HEK293T (cell line): Measurements from ENCODE around the gene CADPS.

Source experiments
- ARNT ChIP-seq: fragments of 450-650 bp; IDR thresholded peaks from 2 replicates; pipeline ENCODE4 v1.6.1; 2017; ENCODE audit warnings: mild to moderate bottlenecking
- BHLHE40 ChIP-seq: fragments of 450-650 bp; IDR thresholded peaks from 2 replicates; pipeline ENCODE4 v1.6.1; 2016; ENCODE audit warnings: mild to moderate bottlenecking, moderate library complexity, borderline replicate concordance
- ELF4 ChIP-seq: fragments of 450-650 bp; IDR thresholded peaks from 2 replicates; pipeline ENCODE4 v1.6.1; 2017; ENCODE audit warnings: antibody characterized with exemption
- FOXA1 ChIP-seq: fragments of 450-650 bp; IDR thresholded peaks from 2 replicates; pipeline ENCODE4 v1.6.1; 2016; ENCODE audit warnings: mild to moderate bottlenecking
- FOXM1 ChIP-seq: fragments of 450-650 bp; IDR thresholded peaks from 2 replicates; pipeline ENCODE4 v1.6.1; 2017; ENCODE audit warnings: mild to moderate bottlenecking, borderline replicate concordance
- HDGF ChIP-seq: fragments of 450-650 bp; IDR thresholded peaks from 2 replicates; pipeline ENCODE4 v1.6.1; 2017; ENCODE audit warnings: antibody characterized with exemption, borderline replicate concordance
- LEF1 ChIP-seq: fragments of 450-650 bp; IDR thresholded peaks from 2 replicates; pipeline ENCODE4 v1.6.1; 2017; ENCODE audit warnings: mild to moderate bottlenecking, borderline replicate concordance
- NFRKB ChIP-seq: fragments of 450-650 bp; IDR thresholded peaks from 2 replicates; pipeline ENCODE4 v1.6.1; 2016; ENCODE audit warnings: mild to moderate bottlenecking, moderate library complexity
- PKNOX1 ChIP-seq: fragments of 450-650 bp; IDR thresholded peaks from 2 replicates; pipeline ENCODE4 v1.6.1; 2016
- SP1 ChIP-seq: fragments of 450-650 bp; IDR thresholded peaks from 2 replicates; pipeline ENCODE4 v1.6.1; 2017
- SUZ12 ChIP-seq: fragments of 450-650 bp; IDR thresholded peaks from 2 replicates; pipeline ENCODE4 v1.6.1; 2016; ENCODE audit warnings: mild to moderate bottlenecking
- TARDBP ChIP-seq: fragments of 450-650 bp; IDR thresholded peaks from 2 replicates; pipeline ENCODE4 v1.6.1; 2016

GRCh38 chr3:62621925-62622324 is 253.3 kb downstream of the CADPS start:
- TF ChIP-seq SUZ12 (no peak), BHLHE40 (no peak), FOXM1 (no peak), ARNT (no peak), PKNOX1 (no peak), NFRKB (no peak), SP1 (no peak), TARDBP (no peak), ELF4 (no peak), FOXA1 (no peak), LEF1 (no peak), HDGF (no peak)
